Right lobe of liver (tissue), 6 donors: ENCODE results near the gene TECPR1. TPM values are rescaled to one million over a fixed set of nuclear protein-coding genes. Genes with fewer than 3 reads are reported as not detected.

Source experiments
- ATAC-seq, 4 donors: fragments of 200-7000 bp; cut with Tn5 transposase; one replicate each; pipeline ENCODE4 v1.9.1; 2020; ENCODE audit warnings: mild to moderate bottlenecking in 4 of 4, moderate library complexity in 4 of 4
- DNase-seq, 3 donors: peaks; one replicate each; pipeline ENCODE4 v3.0.0-alpha.2; 2020
- H3K27ac ChIP-seq, 3 donors: fragments of 200-600 bp; one replicate each; pipeline ENCODE4 v1.8.0; 2022
- H3K27me3 ChIP-seq, 2 donors: fragments of 200-600 bp; one replicate each; pipeline ENCODE4 v1.8.0; 2022
- H3K36me3 ChIP-seq, 4 donors: fragments of 200-600 bp; sonication (generic) in 1 of 4; one replicate each; pipeline versions ENCODE4 v1.5.1 to v1.8.0; 2017 to 2022; ENCODE audit warnings: control low read depth in 1 of 4
- H3K4me1 ChIP-seq, 4 donors: fragments of 200-600 bp; sonication (generic) in 1 of 4; one replicate each; pipeline versions ENCODE4 v1.5.1 to v1.8.0; 2017 to 2022; ENCODE audit warnings: control low read depth in 1 of 4
- H3K4me3 ChIP-seq, 3 donors: fragments of 200-600 bp; one replicate each; pipeline ENCODE4 v1.8.0; 2022
- H3K9me3 ChIP-seq, 4 donors: fragments of 200-600 bp; sonication (generic) in 1 of 4; one replicate each; pipeline versions ENCODE4 v1.5.1 to v1.8.0; 2017 to 2022; ENCODE audit warnings: control low read depth in 1 of 4
- CTCF ChIP-seq, 4 donors: fragments of 200-600 bp in 3 of 4; fragments of 450-650 bp in 1 of 4; IDR thresholded peaks; one replicate each; pipeline versions ENCODE4 v1.5.1 to v1.8.0; 2016 to 2022; ENCODE audit warnings: antibody characterized with exemption in 4 of 4, mild to moderate bottlenecking in 2 of 4
- POLR2A ChIP-seq: fragments of 450-650 bp; IDR thresholded peaks from one replicate; pipeline ENCODE4 v1.6.1; 2017; ENCODE audit warnings: antibody characterized with exemption, mild to moderate bottlenecking
- WGBS: methylation state at CpG from one replicate; pipeline ENCODE4 v1.1.6; 2018; ENCODE audit warnings: low coverage, low lambda C conversion rate; ENCODE audit not compliant: insufficient coverage; ENCODE audit errors: missing lambda C conversion rate; 5-methylcytosine and 5-hydroxymethylcytosine counted together
- intact Hi-C, 2 donors: fragments of 100-400 bp; cut with DNase I; formaldehyde crosslinking; loops; one replicate each; pipeline versions ENCODE4 v1.11.2 to v1.14.1; 2022
- total RNA-seq, 6 experiments: library from RNA; depleted of rRNA in 2 of 6; stranded (reverse); fragments of >200 nt in 2 of 6; fragmentation: NEBNext Ultra II Directional in 3 of 6; extraction: Animal tissue kit (Norgen Biotek cat#: 25700) in 3 of 6; gene quantifications; one replicate each; pipeline versions ENCODE4 v1.1.0 to v1.2.4, GENCODE V29; 2016 to 2023
- donor health status: DM: no; HTN: yes; CAD: no.
- donor health status: DM: no; HTN: no; CAD: no.
- donor health status: DM: no; HTN: no; CAD: no.
- donor health status: DM: no; HTN: yes; CAD: no.
- donor health status: DM: no; HTN: yes; CAD: no.

TECPR1 gene
- total RNA-seq, 6 experiments from 2014 or later: 9.4 to 14.9 (median 12.4) TPM

- peaks cover 0 to 32% (median 21%) of the 10 kb centered on the region in 4 donors for H3K36me3 ChIP-seq
- H3K4me3 ChIP-seq: no peak overlapping the region
- H3K27ac ChIP-seq: peak overlapping the region in 1 of 3 donors; percentile 1
- TF ChIP-seq CTCF (IDR thresholded peaks at IDR 0.05) (no peak), POLR2A (no peak)
- WGBS: 83% methylated on average over 1 of the region's 19 CpGs
- peaks cover 0 to 8% (median 3%) of the 10 kb centered on the region in 4 donors for H3K4me1 ChIP-seq
- intact Hi-C loops: loop anchor here (5.0 to 10.0 kb wide), 2 partner anchors 107 to 109 kb away; partner anchors contain the start of gene BAIAP2L1 (in 2 of the 2)
- DNase-seq (no peak), ATAC-seq (no peak)
- no peaks in the 10 kb centered on the region for H3K27me3 ChIP-seq
- H3K9me3 ChIP-seq: no peaks in the 10 kb centered on the region
Observed at GRCh38 chr7:98295467-98296192, 43.6 kb upstream of the TECPR1 start.

GRCh38 chr7:98294798-98295382 is 42.9 kb upstream of the TECPR1 start:
- peak overlapping the region in 1 of 3 donors; percentile 1 for H3K27ac ChIP-seq
- peak; percentile 81 to 89 (median 84) for ATAC-seq

GRCh38 chr7:98294326-98294725 is 42.3 kb upstream of the TECPR1 start:
- TF ChIP-seq CTCF (IDR thresholded peaks at IDR 0.05) (no peak), POLR2A (no peak)
- peaks cover 0 to 35% (median 21%) of the 10 kb centered on the region in 4 donors for H3K36me3 ChIP-seq
- intact Hi-C loops: loop anchor here in 1 of 2 donors (10.0 kb wide), 1 partner anchor 110 kb away; the partner anchor contains the start of gene BAIAP2L1

More at GRCh38 chr7:98294798-98295382, 42.9 kb upstream of the TECPR1 start:
- intact Hi-C loops: loop anchor here (5.0 to 10.0 kb wide), 2 partner anchors 107 to 110 kb away; partner anchors contain the start of gene BAIAP2L1 (in 2 of the 2)
- H3K27me3 ChIP-seq: no peaks in the 10 kb centered on the region
- no peak for TF ChIP-seq POLR2A
- peak; percentile 66 to 81 (median 76) for TF ChIP-seq CTCF (IDR thresholded peaks at IDR 0.05)
- 18% methylated on average over 4 of the region's 14 CpGs for WGBS
- peak in 2 of 3 donors; percentile 66 to 71 for DNase-seq
- H3K9me3 ChIP-seq: no peaks in the 10 kb centered on the region
- peaks cover 0 to under 1% (median 0%) of the 10 kb centered on the region in 4 donors for H3K4me1 ChIP-seq
- no peak overlapping the region for H3K4me3 ChIP-seq
- H3K36me3 ChIP-seq: peaks cover 0 to 35% (median 21%) of the 10 kb centered on the region in 4 donors

GRCh38 chr7:98293746-98294145 is 41.7 kb upstream of the TECPR1 start:
- no peak for DNase-seq
- Histone ChIP-seq H3K27me3 (no peaks in the 10 kb centered on the region), H3K36me3 (peaks cover 0 to 35% (median 21%) of the 10 kb centered on the region in 4 donors), H3K27ac (no peak overlapping the region), H3K4me1 (no peaks in the 10 kb centered on the region), H3K4me3 (no peak overlapping the region), H3K9me3 (no peaks in the 10 kb centered on the region)
- WGBS: no CpG with 5 or more reads among the region's 13 CpGs
- intact Hi-C loops: loop anchor here in 1 of 2 donors (10.0 kb wide), 1 partner anchor 111 kb away; the partner anchor contains the start of gene BAIAP2L1
- TF ChIP-seq CTCF (IDR thresholded peaks at IDR 0.05) (no peak), POLR2A (no peak)
- no peak for ATAC-seq

More at GRCh38 chr7:98294326-98294725, 42.3 kb upstream of the TECPR1 start:
- ATAC-seq: peak in 1 of 4 donors; percentile 19
- Histone ChIP-seq H3K4me1 (no peaks in the 10 kb centered on the region), H3K27ac (no peak overlapping the region), H3K9me3 (no peaks in the 10 kb centered on the region), H3K4me3 (no peak overlapping the region), H3K27me3 (no peaks in the 10 kb centered on the region)
- 39% methylated on average over 15 of the region's 15 CpGs for WGBS
- DNase-seq: no peak
